Muscle of arm (tissue), 12 donors: ENCODE results near the gene DOK3. TPM values are rescaled to one million over a fixed set of nuclear protein-coding genes. Genes with fewer than 3 reads are reported as not detected.

Experiments
- DNase-seq: peaks from one replicate; pipeline ENCODE4 v3.0.0-alpha.2; 2013
- polyA plus RNA-seq, 12 donors: library from polyadenylated mRNA; unstranded; fragments of 120-200 nt; gene quantifications; one replicate each; pipeline ENCODE4 v1.2.1, GENCODE V29; 2013; ENCODE audit not compliant: insufficient read length in 12 of 12

DOK3 gene
- polyA plus RNA-seq, 12 donors: 4.5 to 14.6 (median 5.4) TPM; not detected in 2

- DNase-seq: no peak
These were observed 25.4 kb downstream of the DOK3 start for GRCh38 chr5:177483994-177484901.

DNA sequence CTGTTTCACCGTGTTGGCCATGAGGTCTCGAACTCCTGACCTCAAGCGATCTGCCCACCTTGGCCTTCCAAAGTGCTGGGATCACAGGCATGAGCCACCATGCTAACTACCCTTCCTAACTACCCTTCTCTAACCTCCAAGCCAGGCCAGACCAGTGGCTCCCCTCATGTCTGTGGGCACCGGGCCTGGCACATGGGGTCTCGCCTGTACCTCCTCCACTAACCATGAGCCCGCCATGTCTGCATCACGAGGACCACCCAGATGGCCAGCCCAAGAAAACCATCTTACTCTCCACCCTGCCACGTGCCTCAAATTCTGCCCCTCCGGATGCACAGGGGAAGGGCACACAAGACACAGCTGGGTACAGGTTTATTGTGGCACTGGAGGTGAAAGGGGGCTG is 26.6 kb downstream of the DOK3 start:
- no peak for DNase-seq

DNA sequence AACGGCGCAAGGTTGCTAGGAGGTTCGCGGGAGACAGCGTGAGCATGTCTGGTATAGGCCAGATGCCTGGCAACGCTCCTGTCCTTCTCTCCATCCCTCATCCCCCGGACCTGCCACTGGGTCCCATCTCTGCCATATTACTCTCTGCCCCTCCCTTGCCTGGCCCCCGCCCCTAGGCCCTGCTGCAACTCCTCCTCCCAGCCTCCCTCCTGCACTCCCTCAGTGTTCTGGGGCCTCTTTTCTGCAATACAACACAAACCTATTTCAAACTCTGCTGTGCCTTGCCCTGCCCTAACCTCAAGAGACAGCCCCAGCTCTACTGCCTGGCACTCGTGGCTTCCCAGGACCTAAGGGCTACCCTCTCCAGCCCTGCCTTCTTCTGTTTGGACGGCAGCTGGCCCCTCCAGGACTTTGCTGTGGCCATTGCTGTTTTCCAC is 27.2 kb downstream of the DOK3 start:
- no peak for DNase-seq

DNA sequence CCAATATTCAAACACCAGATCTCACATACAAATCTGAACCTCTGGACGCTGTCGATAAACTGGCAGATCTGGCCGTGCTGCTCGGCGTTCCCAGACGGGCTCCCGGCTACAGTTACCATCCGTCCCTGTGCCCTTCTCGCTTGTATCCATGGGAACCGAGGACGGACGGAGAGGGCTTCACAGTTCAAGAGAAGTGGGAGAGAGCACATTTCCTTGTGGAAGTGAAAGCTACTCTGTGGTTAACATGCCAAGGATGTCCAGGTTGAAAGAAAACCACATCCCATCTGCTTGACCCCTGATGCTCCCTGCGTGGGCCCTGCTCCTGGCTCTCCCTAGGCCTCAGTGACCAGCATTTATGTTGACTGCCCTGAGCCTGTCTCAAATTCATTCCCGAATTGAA is 29.9 kb downstream of the DOK3 start:
- no peak for DNase-seq

DNA sequence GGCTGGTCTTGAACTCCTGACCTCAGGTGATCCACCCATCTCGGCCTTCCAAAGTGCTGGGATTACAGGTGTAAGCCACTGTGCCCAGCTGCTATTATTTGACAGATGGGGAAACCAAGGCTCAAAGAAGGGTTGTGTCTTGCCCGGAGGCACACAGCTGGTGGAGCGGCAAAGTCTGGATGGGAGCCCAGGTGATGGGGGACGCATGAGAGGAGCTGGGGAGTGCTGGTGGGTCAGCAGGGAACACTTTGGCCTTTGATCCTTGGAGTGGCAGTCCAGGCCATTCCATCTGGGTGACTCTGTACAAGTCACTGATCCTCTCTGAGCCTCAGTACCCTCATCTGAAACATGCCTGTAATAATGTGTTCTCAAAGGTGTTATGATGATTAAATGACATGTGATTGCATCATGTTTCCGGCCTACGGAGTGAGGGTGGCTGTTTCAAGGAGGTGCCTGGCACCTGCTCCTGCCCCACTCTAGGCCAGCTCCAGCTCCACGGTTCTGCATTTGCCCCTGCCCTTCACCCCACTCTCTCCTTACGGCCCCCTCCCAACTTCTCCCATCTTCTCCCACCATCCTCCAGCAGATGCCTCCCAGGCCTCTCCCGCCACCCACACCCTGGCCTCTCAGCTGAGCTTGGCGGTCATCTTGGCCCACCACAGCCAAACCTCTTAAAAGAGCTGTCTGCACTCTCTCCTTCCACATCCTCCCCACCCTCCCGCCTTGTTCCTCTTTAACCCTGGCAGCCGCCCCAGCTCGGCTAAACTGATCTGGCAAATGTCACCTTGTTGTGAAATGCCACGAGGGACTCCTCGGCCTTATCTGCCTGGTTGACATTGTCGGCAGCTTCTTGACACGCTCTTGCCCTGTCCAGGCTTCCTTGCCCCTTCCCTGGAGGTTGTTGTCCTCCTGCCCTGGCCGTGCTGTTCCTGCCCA is 30.6 kb downstream of the DOK3 start:
- DNase-seq: no peak

DNA sequence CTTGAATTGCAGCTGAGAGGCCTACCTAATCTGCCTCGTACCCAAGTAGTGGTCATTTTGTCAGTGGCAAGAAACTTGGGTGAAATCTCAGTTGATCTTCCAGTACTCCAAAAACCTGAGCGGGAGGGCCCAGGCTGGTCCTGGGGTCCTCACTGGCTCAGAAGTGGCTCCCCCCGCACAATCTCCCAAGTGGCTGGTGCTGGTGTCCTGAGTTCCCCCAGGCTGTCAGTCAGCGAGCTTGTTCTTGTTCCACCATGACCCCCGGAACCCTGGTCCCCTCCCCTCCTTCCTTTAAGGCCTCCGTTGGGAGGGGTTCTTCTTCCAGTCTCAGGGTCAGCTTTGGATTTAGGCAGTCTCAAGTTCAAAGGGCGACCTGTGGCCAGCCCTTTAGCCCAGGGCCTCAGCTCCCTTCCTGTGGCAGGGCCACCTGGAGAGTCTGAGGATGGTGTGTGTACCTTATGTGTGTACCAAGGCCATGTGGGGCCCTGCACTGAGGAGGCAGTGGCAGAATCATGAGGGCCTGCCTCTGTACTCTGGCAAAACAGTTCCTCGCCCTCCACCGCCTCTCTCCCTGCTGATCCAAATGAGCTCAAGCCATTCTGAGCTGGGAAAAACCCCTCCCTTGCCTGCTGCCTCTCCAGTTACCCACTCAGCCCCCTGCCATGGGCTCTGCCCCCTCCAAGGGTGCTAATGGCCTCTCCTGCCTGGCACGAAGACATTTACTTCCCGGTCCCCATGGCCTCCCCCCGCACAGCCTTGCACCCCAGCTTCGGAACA is 31.7 kb downstream of the DOK3 start:
- DNase-seq: no peak

DNA sequence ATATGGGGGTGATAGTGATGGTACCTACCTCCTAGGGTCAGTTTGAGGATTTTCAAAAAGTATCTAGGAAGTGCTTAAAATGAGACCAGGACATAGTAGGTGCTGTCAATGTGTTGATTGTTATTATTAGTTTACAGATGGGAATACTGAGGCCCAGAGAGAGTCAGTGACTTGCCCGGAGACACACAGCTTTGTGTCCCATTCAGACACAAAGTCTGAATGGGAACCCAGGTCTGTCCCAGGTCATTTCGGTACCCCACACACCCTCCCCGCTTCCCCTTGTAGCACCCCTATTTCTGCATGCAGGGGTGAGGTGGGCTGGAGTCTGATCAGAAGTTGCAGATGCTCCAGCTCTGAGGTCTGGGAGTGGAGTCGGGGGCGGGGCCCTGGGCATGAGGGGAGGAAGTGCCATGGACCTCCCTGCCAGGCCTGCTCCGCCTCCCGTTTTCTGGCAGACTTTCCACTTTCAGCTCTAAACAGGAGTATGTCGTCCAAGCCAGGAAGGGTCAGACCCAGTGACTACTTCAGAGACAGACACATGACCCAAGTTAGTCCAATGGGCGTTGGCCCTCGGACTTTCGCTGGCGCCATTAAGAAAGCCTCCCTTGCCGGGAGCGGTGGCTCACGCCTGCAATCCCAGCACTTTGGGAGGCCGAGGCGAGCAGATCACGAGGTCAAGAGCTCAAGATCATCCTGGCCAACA is 32.9 kb downstream of the DOK3 start:
- no peak for DNase-seq

DNA sequence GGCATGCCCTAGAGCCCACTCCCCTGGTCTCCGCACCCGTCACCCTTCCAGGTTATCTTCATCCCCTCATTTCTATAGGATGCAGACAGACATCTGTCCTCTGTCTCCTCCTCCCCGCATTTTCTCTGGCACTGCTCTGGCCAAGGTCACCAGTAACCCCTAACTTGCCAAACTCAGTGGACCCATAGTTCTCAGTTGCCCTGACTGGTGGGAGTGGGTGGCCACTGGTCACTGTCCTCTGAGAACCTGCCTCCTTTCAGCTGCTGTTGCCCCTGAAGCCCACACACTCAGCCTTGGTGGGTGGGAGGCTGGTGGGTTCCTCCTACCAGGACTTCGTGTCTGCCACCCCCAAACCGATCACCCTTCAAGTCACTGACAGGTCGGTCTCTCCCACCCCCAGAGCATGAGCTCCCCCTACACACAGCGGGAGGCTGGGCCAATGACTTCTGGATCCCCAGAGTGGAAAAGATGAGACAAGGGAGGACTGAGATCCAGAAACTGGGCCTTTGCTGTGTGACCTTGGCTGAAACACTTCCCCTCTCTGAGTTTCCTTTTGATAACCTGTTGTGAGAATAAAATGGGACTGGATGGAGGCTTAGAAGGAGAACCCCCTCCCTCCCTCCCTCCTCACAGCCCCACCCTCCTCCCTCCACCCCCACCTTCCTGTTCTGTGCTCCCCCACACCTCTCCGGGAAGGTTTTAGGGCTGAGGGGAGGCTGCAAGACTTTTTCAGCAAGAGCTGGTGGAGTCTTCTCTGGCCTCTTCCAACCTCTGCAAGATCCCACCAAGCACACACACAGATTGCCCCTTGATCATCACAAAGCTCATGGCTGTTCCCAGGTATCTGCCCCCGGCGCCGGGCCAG is 33.8 kb downstream of the DOK3 start:
- no peak for DNase-seq

GRCh38 chr5:177474846-177475562 is 34.6 kb downstream of the DOK3 start:
- no peak for DNase-seq

- no peak for DNase-seq
These were observed 35.6 kb downstream of the DOK3 start for GRCh38 chr5:177474002-177474476.

DNA sequence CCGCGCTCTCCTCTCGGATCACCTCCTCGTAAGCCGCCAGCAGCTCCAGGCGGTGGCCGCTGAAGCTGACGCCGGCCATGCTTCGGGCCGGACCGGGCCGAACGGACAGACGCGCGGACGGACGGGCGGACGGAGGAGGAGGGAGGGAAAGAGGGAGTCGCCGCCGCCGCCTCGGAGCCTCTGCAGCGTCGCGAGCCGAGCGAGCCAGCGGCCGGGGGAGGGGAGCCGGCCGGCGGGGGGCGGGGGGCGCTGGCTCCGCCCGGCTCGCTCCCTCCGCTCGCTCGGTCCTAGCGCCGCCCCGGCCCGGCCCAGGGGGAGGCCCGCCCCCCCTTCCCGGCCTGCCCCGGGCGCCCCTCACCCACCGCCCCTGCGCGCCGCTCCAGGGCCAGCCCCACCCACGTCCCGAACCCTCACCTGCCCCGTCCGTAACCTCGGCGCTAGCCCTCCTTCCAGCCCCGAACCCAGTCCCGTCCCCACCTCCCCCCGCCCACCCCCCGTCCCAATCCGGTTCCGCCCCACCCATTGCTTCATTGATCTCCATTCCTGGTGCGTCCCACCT is 36.1 kb downstream of the DOK3 start, which contains the start of gene DBN1:
DBN1 (minus strand) TSS at position 192 of the 559 bp plus-strand sequence; CDS start at position 79, 113 bp downstream.
- no peak for DNase-seq

DNA sequence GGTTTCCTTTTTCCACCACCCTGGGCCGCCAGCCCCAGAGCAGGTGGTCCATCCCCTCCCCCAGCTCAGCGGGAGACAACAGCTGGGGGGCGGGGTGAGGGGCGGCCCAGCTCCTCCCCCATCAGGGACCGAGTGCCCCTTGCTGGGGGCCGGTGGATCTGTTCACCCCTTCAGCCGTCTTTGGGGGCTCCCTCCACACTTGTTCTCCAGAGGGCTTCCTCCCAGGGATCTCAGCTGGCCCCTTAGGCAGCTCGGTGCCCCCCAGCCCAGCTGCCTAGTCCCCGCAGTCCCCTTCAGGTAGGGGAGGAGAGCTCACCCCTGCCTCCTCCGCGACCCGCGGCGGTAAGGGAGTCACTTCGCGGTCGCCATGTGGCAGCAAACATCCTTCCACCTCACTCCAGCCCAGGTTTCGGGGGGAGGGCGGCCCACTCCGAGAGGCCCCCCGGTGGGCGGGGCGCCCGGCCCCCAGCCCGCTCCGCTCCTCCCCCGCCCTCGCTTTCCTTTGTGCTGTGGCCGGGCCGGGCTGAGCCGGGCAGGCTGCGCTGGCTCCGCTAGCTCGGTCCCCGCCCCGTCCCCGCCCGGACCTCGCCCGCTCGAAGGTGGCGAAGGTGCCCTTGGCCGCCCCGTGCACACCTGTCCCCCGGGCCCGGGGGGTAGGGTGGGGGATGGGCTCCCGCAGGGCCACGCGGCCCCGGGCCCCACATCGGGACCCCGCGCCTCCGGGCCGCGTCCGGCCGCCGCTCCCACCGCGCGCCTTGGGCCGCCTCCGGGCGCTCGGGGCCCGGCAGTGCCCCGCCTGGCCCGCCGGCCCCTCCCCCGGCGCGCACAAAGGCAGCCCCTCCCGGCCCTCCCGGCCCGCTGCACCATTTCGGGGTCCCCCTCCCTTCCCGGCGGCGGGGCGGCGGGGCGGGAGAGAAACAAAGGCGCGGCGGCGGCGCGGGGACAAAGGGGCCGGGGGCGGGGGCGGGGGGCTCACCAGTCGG is 36.9 kb downstream of the DOK3 start:
- peak; percentile 53 for DNase-seq

DNA sequence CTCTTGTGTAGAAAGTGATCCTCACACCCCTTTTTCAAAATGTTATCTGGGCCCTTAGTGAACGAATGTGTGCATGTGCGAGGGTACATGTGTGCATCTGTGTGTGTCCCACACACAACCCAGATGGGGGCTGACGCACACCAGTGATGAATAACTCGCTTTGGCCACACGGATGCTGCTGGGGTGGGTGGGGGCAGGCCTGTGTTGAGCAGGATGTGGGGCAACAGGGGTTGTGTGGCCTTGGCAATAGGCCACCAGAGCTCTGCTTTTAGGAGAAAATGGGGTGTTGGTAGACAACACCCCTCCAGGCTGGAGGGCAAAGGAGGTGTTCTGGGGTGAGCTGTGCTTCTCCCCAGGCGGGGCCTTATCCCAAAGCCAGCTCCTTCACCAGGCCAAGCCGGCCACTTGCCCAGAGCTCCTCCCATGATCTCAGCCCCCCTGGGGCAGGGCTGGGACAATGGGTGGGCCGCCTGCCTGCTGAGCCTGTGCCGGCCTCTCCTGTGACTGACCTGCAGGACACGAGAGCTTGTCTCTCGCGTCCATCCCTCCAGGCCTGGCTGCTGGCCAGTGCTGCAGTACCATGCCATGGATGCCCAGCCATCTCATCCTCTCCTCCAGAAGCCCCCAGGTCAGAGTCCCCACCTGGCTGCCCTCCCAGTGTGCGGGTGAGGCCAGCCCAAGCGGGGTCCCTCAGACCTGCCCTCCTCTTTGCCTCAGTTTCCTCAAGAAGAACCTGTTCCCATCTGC is 37.8 kb downstream of the DOK3 start:
- no peak for DNase-seq

DNA sequence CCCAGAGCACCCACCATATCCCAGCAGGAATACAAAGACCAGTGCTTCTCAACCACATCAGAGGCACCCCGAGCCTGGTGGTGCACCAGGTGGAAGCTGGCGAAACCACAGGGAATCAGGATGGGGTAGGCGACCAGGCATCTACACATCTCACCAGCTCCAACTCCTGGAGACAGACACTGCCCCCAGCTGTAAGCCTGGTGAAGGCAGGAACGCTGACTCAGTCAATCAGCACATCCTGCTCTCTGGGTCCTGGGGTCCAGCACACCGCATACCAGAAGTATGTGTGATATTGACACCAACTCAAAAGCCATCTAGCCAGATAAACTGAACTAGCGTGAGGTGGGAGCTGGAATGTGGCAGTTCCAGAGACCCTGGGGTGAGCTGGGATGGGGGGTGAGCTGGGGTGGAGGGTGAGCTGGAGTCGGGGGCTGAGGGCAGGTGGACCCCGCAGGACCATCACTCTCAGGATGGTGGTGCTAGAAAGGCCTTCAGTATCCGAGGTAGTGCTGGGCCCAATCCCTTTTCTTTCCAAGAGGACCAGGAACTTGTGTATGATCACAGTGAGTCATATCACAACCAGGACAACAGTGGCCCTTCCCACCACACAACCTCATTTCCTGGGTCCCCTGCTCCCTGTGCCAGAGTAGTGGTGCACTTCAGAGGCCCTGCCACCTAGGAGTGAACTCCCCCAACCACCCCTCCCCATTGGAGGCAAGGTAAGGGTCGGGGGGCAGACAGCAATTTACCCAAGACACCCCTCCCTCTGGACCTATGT is 38.7 kb downstream of the DOK3 start:
- no peak for DNase-seq

DNA sequence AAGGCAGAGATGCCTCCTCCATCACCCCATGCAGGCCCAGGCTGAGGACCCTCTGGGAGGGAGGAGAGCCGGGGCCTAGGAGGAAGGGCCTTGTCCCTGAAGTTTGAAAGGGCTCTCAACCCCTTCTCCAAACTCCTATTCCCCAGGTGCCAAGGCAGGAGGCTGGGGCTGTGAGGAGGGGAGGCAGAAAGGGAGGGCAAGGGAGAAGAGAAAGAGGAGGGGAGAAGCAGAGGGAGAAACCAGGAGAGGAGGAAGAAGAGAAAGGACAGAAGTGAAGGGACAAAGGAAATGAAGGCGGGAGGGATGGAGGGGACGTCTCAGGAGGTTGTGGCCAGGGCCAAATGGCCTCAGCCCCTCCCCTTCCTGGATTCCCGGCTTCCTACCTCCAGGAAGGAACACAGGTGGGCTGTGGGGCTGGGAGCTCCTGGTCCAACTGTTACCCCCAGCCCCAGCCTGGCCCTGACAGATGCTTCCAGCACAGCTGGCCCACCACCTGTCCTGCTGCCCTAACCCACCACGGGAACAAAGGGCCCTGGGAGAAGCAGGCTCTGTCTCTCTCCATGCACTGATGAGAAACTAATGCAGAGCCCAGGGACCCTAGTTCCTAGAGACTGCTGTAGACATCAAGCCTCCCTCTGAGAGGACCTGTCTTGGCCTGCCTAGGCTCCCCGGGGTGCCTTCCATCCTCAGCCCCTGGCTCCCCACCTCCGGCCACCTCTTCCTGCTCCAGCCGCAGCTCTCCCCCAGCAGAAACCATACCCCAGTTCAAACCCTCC is 39.7 kb downstream of the DOK3 start:
- DNase-seq: no peak
